Stimulated activated CD8-positive, alpha-beta memory T cell treated with anti-CD3 and anti-CD28 coated beads, Interleukin-7, amount 100 ng/mL, for 4 hours (primary cell): ENCODE results near the gene SNX1.
"Not testable (repeated sequence)": the region's sequence is repeated elsewhere in the genome, so short reads cannot be mapped to it uniquely, and the experiment has no call there.

Experiments
- DNase-seq, 2 donors: peaks; one replicate each; pipeline ENCODE4 v3.0.0-alpha.2; 2020; ENCODE audit warnings: low read depth in 2 of 2

SNX1 gene

DNA sequence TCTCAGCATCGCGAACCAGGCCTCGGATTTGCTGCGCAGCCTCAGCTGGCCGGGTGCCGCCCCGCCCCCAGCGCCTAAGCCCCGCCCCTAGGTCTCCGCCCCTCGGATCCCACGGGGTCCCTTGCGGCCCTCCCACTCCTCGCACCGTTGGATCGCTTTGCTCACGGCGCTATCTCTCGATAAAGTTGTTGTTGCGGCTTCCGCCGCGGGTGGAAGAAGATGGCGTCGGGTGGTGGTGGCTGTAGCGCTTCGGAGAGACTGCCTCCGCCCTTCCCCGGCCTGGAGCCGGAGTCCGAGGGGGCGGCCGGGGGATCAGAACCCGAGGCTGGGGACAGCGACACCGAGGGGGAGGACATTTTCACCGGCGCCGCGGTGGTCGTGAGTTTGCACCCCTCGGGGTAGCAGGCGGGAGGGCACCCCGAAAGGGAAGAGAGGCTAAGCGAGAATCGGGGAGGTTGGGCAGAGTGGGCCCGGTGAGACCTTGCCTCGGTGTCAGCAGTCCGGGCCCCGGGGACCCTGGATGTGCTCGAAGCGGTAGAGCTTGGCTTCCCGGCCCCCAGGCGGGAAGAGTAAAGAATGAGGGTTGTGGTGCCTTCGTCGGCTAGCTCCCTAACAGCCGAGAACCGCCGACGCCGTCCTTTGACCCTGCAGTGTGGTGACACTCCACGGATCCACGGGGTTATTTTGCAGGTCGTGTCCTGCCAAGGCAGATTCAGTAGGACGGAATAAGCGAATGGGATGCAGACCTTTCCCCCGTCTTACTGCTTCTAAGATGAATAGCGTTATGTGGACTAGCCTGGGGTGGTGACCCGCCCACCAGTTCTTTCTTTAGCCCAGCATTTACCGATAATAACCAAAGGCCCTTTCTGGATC lies at the start of gene SNX1:
TSS of gene SNX1 (plus strand) at position 188 of the 873 bp plus-strand sequence. CDS start at position 220, 32 bp downstream.
- DNase-seq: peak; percentile 93 to 95

DNA sequence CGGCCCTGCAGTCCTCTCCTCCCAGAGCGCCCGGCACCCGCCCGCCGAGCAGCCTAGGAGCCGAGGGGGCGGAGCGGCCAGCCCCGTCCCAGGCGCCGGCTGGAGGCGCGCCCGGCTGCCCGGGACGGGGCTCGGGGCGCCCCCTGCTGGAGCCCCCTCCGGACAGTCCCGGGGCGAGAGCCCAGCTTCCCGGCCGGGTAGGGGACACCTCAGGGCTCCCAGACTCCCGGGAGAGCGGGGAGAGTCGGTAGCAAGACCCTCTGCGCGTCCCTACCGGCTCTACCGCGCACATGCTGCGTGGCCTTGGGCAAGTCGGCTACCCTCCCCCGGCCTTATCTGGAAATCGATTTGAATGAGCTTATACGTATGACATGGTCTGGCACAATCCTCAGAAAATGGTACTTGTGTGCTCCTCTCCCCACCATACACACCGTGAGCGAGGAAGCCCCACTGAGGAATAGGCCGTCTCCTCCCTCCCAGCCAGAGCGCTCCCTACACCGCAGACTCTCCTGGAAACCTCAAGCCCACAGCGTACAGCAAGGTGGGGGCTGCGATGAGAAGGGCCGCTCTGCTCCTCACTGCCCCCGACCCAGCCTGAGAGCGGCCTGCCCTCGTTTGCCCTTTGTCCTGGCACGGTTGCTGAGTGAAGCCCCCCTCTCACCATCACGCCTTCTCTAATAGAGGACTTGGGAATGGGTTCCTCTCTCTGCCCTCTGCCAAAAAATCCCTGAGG lies 49.2 kb upstream of the SNX1 start, which contains the start of gene DAPK2:
TSS of gene DAPK2 (minus strand) at position 65 of the 733 bp plus-strand sequence. CDS start 6,224 bp downstream, outside the sequence.
- DNase-seq: peak; percentile 9 to 65

DNA sequence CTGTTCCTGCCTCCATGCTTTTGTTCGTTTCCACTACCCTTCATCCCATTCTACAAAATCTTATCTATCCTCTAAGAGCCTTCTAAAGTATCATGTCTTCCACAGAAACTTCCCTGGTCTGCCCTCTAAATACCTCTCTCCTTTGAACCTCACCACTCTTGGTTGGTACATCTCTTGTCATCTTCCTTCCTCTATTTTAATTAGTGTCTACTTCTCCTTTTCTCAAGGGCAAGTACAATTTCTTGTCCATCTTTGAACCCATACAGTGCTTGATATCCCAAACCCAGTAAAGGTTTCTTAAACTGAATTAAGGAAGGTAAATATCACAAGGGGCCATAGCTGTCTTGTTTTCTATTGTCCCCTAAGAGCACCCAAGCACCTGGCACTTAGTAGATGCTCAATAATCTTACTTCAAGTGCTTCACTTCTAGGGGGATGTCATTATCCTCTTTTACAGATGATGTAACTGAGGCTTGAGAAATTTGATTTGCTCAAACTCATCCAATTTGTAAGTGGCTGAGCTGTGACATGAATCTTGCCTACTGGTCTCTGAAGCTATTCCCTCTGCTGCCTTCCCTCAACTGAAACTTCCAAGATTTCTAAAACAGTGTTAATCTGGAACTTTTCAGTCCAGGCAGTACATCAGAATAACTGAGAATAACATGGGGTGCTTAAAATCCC lies 46.9 kb upstream of the SNX1 start:
- no peak for DNase-seq

GRCh38 chr15:64050281-64051092 lies 45.3 kb upstream of the SNX1 start:
- DNase-seq: no peak

- DNase-seq: no peak
These were observed 44.7 kb upstream of the SNX1 start for GRCh38 chr15:64051093-64051402.

- no peak for DNase-seq
These were observed 44.1 kb upstream of the SNX1 start for GRCh38 chr15:64051407-64052259.

DNA sequence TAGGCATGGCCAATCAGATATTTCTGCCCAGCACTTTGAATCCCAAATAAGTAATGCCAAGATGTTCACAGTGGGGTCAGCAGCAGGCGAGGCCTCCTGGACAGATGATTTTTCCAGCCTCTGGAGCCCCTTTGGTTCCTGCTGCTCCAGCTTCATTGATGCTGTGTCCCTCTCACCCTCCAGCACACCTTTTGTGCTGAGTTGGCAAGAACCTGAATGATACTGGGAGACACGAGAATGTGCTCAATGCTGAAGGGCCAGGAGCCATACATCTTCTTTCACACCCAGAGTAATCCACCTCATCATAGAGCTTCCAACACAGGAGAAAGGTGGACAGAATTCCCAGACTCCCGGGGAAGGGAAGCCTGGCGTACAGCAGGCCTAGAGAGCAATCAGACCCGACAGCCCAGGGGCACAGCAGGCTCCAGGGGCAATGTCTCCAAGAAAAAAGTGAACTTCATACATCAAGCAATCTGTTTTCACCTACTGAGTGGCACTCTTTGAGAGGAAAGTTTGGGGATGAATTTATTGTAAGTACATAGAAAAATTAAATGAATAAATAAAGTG lies 42.8 kb upstream of the SNX1 start:
- DNase-seq: no peak

DNA sequence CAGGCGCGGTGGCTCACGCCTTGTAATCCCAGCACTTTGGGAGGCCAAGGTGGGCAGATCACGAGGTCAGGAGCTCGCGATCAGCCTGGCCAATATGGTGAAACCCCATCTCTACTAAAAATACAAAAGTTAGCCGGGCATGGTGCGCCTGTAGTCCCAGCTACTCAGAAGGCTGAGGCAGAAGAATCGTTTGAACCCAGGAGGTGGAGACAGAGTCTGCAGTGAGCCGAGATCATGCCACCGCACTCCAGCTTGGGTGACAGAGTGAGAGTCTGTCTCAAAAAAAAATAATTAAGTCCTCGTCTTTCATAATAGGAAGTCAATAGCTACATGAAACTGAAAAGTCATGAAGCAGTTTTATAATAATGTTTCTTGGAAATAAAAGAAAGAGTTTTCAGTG lies 42.1 kb upstream of the SNX1 start:
- DNase-seq: not testable (repeated sequence)

- DNase-seq: no peak
These were observed 37.5 kb upstream of the SNX1 start for GRCh38 chr15:64058279-64058678.

DNA sequence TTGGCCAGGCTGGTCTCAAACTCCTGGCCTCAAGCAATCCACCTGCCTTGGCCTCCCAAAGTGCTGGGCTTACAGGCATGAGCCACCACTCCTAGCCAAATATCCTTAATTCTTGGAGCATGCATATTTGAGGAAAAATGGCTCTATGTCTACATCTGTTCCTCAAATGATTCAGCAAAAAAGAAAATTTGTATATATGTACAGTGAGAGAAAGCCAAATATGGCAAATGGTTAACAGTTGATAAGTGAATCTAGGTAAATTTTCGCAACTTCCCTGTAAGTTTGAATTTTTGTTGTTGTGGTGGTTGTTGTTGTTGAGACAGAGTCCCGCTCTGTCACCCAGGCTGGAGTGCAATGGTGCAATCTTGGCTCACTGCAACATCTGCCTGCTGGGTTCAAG lies 36.7 kb upstream of the SNX1 start:
- DNase-seq: not testable (repeated sequence)

- DNase-seq: no peak
These were observed 35.1 kb upstream of the SNX1 start for GRCh38 chr15:64060716-64061115.

DNA sequence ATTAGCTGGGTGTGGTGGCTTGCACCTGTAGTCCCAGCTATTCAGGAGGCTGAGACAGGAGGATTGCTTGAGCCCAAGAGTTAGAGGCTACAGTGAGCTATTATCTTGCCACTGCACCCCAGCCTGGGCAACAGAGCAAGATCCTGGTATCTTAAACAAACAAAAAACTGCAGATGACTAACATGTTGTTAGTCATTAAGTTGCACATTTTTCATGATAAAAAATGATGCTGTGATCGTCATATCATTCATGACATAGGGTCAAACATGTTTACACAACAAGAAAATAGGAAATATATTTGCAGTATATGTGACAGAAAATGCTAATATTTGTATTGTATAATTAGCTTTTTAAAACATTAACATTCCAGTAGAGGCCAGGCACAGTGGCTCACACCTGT lies 29.3 kb upstream of the SNX1 start:
- no peak for DNase-seq

DNA sequence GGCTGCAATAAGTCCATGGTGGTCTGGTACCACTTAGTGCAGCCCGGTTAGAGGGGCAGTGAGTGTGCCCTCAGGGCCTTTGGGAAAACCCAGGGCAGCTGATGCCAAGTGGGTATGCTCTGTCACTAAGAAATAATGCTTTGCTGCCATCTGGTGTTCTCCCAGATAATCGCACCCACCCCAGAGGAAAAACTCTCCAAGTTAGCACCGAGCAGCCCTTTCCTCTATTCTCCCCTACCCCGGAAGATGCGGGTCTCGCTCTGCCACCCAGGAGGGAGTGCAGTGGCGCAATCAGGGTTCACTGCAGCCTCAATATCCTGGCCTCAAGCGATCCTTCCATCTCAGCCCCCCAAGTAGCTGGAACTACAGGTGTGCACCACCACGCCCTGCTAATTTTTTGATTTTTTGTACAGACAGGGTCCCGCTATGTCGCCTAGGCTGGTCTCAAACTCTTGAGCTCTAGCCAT lies 28.2 kb upstream of the SNX1 start:
- DNase-seq: peak; percentile 25 to 56

GRCh38 chr15:64068133-64068532 lies 27.6 kb upstream of the SNX1 start:
- DNase-seq: no peak

GRCh38 chr15:64070106-64070505 lies 25.7 kb upstream of the SNX1 start:
- no peak for DNase-seq

GRCh38 chr15:64070965-64071851 lies 24.6 kb upstream of the SNX1 start:
- no peak for DNase-seq

GRCh38 chr15:64071931-64072765 lies 23.6 kb upstream of the SNX1 start:
- no peak for DNase-seq

GRCh38 chr15:64072812-64073211 lies 23.0 kb upstream of the SNX1 start:
- no peak for DNase-seq
